SIG-M5 (cell line): ENCODE data around the gene CHSY1.

ENCODE experiments used
- DNase-seq: peaks from one replicate; lab custom pipeline; 2025; lab: John Stamatoyannopoulos, UW

Gene CHSY1

DNA sequence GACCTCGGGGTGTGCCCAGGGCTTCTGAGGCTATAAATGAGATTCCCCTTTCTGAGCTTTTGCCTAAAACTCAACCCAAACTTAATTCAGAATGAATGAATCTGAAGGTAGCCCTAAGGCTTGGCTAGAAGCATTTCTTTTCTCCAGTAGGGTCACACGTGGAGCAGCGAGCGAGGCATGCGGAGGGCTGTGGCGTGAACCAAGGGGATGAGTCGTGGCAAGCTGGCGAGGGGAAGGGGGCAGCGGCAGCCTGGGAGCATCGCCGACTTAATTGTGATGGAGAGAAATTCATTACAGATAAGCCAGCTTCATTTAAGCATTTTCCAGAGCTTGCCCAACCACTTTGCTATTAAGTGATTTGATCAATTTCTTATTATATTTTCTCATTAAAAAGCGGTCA, 79.9 kb downstream of the CHSY1 start:
- DNase-seq = no peak

DNA sequence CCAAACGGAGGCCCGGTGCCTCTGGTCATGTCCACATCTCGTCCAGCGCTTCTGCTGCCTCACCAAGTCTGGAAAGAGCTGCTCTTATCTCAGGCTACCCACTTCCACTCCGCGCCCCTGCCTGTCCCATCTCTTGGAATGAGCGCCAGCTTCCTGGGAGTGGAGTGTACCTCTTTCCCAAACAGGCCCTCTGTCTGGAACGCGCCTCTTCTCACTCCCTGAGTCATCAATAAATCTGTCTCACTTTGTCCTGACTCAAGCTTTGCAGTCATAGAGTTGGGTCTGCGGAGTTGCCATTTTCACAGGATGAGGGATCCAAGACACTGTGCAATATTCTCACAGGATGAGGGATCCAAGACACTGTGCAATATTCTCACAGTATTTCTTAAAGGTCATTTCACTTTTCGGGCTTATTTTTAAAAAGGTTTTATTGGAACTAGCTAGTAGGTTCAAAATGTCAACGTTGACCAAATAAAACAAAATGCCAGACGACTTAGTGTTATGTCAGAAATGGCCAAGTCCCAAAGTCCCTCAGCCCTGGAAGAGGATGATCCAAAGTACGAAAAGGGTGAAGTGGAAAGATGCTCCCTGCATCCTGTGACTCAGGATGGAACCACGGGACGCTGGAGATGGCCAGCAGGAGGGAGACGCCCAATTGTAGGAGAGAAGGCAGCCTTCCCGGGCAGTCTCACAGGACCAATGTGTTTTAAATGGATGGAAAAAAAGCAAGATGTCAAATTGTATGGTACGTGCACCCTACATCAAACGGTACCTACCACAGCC, 81.1 kb downstream of the CHSY1 start:
- DNase-seq = no peak

DNA sequence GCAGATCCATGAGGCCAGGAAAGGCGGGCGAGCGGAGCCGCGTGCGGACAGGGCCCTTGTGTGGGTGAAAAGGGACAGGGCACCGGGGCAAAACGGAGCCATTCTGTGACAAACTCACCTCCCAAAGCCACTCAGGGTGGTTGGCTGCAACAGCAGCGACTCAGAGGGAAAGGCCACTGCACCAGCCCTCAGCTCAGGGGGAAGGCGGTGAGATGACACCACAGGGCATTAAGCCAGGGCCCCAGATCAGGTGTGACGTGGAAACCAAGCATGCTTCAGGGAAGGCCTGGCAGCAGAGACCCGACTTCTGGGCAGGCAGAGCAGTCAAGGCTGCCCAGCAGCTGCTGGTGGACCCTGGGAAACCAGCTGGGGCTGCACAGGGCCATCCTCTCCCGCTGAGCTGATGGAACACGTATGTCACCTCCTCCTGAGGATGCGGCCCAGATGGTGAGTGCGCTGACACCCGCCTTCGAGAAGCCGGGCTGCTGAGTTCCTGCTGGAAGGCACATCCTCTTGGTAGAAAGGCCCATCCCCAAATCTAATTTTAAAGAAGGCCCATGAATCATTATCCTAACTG, 82.3 kb downstream of the CHSY1 start:
- DNase-seq = no peak

DNA sequence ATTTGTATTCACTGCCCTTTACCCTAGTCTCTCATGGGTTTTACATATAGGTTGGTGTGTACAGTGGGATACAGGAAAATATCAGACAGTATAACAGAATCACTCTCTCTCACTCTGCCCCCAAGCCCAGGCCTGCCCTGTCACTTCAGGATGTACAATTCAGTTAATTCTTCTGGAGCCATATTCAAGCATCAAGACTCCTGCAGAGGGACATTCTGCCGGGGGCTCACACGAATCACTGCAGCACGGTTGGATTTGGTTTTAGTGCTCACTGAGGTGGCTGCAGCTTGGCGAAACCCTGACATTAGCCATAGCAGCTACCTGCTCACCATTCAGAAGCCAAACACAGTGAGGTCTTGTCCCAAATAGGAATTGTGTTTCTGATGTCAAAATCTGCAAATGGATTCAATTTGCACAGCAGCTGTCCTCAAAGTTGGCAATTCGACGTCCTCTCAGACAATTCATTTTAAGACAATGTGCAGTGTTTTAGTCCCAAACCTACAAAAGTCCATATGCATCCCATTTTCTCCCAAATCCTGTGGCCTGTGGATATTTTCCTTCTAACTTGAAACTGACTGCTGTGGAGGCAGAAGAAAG, 82.9 kb downstream of the CHSY1 start:
- no peak for DNase-seq

DNA sequence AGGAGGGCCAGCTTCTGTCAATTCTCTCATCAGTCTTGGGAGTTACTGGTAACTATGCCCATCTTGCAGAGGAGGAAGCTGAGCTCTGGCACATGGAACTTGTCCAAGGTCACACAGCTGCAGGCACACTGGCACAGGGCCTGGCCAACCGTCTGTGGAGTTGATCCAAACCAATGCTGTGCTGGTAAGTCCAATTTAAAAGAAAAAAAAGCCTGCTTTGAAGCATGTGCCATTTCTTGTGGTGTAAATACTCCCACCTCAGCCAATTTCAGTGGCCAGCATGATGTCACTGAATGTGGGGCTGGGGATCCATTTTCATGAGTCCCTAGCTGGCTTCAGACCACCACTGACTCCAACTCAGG, 83.4 kb downstream of the CHSY1 start:
- DNase-seq = no peak

DNA sequence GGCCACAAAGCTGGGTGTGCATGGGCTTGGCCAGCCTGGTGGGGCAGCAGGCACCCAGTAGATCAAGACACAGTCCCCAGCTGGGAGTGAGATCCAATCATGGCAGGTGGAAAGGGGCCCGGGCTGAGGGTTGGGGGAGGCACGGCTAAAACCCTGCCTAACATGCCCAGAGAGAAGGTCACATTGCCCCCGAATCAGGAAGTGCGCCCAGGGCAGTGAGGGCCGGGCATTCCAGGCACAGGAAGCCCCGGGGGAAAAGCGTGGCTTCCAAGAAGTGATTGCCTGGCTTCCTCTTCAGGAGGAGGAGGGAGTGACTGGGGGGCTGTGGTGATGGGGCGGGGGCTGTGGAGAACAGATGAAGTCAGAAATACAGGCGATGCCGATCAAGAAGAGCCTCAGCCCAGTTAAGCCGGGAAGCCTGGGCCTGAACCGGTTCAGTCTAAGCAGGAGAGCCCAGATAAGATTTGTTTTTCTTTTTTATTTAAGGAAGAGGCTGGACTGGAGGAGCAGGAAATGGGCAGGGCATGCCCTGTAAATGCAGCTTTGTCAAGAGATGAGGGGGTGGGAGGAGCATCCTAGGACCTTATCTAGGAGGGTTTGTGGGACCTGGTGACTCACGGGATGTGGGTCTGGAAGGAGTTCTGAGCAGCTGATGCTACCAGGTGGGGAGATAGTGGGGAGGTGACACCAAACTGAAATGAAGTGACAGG, 83.9 kb downstream of the CHSY1 start:
- DNase-seq = peak; percentile 23

DNA sequence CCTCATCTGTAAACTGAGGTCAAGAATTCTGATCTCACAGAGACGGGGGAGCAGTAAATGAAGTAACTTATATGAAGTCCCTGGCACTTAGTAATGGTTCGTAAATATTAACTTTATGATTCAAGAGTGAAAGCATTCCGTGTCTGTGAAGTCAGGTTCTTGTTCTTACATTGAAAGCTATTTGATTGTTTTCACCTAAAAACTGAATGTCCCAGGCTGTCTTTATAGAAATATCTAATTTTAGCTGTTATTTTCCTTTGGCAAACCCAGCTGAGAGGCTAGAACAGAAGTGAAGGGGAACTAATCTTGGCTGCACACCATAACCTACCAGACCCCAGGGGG, 84.5 kb downstream of the CHSY1 start:
- no peak for DNase-seq

DNA sequence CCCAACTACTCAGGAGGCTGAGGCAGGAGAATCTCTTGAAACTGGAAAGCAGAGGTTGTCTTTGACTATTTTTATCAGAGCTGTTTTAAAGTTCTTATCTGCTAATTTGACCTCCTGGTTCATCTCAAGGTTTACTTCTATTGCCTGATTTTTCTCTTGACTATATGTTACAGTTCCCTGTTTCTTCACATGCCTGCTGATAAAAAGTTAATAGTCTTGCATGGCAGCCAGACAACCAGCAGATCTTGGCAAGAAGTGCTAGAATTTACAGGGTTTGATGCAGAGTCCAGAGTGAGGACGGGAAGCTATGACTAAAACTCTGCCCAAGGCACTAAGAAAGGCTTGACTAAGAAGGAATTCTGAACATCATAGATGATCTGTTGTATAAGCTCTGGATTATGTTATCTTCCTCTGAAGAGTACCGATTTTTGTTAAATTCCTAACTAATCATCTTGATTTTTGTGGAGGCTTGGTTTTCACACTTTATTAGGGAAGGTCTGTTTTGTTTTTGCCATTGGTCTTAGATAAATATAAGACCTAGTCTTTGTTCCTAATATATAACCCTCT, 85.9 kb downstream of the CHSY1 start:
- DNase-seq = no peak

DNA sequence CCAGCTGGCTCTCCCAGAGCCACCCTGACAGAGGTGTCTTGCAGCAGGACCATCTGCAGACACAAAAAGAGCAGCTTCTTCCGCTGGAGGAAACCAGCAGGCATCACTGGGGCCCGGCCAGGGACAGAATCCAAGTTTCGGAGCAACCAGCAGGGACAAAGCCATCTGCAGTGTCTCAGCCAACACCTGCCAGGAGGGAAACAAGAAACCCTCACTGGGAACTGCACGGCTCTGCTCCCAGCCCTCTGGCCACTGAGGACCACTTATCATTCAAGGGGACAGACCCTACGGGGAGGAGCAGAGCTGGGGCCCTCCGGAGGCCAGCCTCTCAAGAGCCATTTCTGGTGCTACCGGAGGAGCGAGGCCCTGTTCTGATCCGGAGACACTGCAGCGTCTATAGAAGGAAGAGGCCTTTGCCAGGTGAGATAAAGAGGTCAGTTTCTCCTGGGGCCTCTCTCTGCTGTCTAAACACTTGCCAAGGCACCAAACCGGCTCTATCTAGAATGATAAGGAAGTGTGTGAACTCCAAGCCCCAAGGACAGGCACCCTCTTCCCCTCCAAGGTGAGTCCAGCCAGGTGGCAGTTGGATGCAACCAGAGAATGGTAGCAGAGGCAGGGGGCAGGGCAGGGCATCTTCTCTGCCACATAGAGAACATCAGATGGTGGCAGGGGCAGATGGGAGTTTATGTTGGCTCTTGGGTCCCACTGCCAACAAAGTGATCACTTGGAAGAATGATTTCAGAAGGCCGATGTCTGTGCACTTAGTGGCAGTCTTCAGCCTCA, 89.0 kb downstream of the CHSY1 start:
- no peak for DNase-seq

DNA sequence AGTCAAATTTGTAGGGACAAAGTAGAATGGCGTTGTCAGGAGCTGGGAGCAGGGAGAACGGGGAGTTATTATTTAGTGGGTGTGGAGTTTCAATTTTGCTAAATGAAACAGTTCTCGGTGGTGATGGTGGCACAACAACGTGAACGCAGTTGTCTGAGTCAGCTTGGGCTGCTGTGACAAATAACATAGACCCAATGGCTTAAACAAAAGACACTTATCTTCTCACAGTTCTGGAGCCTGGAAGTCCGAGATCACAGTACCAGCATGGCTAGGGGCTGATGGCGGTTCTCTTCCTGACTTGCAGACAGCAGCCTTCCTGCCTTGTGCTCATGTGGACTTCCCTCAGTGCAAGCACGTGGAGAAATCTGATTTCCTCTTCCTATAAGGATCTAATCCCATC, 90.2 kb downstream of the CHSY1 start:
- no peak for DNase-seq

DNA sequence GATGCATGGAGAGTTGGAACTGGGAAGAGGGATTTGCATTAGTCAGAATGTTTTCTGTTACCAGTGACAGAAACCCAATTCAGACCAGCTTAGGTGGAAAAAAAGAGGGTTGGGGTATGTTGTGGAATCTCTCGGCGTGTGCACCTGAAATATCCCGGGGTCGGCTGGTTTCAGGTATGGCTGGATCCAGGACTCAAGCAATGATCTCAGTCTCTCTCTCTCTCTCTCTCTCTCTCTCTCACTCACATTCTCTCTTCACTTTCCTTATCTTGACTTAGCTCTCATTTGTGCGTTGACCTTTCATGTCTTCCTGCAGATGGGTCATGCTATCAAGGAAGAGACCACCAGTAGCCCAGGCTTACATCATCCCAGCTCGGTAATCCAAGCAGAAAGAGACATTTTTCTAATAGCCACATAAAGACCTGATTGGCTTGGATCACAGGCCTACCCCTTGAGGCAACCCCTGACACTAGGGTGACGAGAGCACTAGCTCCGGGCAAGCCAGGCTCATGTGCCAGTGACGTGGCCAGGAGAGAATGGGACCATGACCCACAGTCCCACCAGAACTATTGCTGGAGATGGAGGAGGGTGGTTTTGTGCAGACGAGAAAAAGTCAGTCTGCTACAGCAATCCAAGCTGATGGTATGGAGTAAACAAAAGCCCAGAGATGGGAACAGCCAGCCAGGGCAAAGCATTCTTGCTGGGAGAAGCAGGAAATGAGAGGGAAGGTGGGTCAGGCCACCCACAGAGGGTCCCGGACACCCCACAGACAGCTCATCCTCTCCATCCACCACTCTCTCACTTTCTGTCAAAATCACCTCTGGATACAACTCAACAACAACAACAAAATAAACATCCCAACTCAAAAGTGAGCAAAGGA, 91.7 kb downstream of the CHSY1 start:
- DNase-seq = no peak

DNA sequence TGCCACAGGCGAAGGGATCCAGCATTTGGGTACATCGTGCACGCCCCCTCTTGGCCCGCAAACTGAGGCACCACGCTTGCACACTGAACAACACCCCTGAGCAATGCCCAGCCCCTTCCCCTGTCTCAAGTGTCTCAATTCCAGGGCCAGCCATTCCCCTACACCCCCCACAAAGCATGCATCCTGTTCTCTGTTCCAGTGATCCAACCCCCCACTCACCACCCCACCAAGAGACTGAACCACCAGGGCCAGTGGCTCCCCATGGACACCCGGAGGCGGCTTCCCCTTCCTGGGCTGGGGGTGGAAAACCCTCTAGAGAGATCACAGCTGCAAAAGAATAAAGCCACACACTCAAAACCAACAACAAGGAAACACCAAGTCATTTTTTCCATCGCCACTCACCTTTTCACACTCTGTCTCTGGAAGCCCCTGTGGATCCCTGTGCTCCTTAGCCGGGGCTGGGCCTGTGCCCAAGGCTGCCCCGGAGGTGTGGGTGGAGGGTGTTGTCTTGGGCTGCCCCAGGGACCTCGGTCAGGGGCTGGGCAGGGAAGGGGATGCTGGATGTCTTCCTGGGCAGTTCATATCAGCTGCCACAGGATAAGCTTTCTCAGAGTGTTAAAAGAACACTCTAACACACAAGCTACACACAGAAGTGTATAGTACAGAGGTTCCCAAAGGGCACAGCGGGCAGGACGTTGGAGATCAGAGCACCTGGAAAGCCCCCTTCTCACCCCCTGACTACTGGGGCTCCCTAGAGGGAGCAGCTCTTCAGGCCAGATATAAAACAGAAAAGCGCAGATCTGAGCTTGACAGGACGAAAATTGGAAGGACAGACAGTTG, 92.5 kb downstream of the CHSY1 start:
- DNase-seq = no peak

DNA sequence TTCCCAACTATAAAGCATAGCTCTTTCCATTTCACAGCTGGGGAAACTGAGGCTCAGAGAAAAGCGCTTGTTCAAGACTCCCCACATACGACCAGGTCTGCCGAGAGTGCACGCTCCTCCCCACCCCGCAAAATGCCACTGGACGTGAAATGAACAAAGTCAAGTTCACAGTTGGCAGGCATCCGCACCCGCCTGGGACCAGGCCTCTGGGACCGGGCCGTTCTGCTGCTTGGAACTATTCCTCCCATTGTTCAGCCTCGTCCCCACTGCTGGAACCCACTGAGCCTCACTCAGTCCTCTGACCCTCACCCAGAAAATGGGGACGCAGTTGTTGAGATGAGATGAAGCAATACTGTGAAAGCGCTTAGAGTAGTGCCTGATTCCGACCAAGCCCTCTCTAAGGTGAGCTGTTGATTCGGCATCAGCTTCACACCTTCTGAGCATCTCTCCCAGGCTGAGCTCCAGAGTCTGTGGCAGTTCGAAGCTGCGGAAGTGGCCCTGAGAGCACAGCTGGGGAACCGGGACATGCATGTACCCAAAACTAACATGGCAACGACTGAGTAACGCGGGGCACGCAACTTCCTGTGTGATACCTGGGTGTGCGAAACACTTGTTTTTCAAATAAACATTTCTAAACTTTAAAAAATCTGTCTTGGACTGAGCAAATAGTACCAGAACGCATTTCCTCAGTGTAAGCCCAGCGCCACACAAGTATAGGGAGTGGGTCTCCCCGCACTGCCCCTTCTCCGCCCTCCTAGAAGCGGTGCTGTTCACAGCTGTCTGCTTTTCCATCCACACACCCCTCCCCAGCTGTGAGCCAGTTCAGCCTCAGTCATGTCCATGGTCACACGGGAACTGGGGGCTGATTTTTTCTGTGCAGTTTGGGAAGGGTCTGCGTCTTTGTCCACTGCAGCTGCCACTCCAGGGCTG, 93.4 kb downstream of the CHSY1 start:
- no peak for DNase-seq

DNA sequence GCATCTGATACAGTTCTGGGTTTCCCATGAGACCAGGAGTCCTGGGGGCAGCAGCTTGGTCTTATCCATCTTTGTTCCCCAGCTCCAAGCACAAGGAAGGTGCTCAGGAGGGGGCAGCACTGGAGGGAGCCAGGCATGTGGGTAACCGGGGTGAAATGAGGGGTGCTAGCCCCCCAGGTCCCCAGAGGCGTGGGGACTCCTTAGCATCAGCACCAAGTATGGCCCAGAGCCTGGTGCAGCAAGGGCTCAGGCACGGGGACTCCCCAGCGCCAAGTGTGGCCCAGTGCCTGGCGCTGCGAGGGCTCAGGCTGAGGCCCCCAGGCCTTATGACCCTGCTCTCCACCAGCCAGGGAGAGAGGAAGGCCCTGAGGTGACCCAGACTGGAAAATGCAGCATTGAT, 94.1 kb downstream of the CHSY1 start:
- DNase-seq = no peak

DNA sequence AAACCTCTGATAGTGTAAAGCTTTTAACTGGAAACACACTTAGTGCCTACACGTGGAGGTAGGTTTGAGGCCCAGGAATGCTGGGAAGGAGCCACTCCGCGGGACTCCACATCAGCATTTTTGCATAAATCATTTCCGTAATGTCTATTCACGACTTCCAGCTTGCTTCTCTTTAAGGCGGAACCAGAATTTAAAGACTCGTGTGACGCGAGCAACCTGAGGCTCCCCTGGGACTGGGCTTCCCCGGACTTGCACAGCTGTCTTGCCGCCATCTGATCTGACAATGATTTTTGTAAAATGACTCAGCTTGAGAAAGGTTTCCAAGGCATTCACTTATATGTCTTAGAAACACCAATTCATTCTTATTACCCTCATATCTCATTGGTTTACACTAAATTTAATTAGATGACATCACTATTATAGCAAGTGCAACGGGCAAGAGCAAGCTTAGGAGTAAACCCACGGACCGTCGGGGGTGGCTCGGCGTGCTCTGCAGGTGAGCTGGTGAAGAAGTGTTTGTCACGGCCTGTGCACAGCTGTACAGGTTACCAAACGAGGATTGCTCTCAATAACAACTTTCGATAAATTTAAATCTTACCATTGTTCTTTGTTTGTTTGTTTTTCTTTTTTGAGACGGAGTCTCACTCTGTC, 95.2 kb downstream of the CHSY1 start:
- no peak for DNase-seq

DNA sequence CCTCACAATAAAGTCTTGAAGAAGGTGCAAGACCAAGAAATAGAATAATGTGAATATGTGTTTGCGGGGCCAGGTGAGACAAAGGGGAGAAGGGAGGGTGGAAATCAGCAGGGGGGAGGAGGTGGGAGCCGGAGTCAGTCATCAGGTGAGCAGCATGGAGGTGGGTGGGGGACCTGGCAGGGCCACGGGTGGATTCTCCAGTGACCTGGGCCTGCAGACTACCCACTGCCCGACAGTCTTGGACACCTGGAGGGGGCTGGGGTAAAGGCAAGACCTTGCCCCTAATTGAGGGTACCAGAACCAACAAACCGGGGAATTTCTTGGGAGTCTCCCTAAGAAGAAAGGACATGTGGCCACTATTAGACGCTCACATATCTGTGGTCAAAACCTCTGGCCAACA, 95.8 kb downstream of the CHSY1 start:
- no peak for DNase-seq

DNA sequence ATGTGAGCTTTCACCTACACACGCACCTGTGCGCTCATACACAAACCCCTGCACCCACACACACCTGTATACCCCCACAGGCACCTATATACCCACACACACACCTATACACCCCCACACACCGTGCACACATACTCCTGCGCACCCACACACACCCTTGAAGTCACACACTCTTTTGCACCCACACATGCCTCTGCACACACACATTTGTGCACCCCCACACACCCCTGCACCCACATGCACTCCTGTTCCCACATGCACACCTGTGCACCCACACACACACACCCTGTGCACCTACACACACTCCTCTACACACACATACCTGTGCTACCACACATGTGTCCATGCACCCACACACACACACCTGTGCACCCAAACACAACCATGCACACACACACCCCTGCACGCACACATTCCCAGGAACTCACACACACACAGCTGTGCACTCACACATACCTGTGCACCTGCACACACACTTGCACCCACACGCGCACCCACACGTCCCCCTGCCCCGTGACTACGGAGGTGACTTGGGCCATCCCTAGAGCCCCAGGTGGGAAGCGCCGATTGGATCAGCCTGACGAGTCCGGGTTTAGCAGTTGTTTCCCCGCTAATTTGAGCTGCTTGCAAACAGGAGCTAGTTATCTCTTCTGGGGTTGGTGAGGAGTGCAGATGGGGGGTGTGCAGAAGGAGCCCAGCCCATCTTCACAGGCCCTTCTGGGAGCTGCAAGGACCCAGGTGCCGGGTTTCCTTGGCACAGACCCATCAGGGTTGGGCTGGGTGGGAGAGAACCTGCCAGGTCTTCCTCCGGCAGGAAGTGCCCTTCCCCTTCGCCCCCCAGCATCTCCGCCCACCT, 97.8 kb downstream of the CHSY1 start:
- no peak for DNase-seq

DNA sequence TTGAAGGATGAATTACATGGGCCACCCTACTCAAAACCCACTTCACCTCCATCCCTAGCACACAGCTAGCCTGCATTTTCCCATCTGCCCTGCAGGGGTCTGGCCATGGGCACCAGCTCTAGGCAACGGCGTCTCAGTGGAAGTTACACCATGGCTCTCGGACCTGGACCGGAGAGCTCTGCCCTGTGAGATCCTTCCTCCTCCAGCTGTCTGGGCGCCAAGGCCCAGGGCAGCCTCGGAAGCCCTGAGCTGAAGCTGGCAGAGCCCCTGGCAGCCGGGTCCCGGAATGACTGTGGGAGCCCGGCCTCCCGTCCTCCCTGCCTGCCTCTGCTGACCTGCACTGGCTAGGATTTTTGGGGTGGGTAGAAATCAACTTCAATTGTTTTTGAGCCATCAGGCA, 98.9 kb downstream of the CHSY1 start:
- DNase-seq = no peak
